CD4-positive, CD25-positive, alpha-beta regulatory T cell (primary cell): ENCODE measurements around the gene INPP4A. TPM values are rescaled to one million over a fixed set of nuclear protein-coding genes. Genes with fewer than 3 reads are reported as not detected.
A peak's percentile ranks its signal among the peaks of the same experiment; 100 is the strongest.
"Not testable (repeated sequence)": the region's sequence is repeated elsewhere in the genome, so short reads cannot be mapped to it uniquely, and the experiment has no call there.

Source experiments
- ATAC-seq, 2 donors: fragments of 150-1000 bp; cut with Tn5 transposase; one replicate each; pipeline ENCODE4 v1.10.0; 2021; ENCODE audit warnings: low read depth in 2 of 2, moderate number of reproducible peaks in 2 of 2, moderate library complexity in 1 of 2
- DNase-seq, 3 donors: peaks; one replicate each; pipeline versions ENCODE4 v3.0.0 to v3.0.0-alpha.2; 2012 to 2022; ENCODE audit warnings: mixed read lengths in 1 of 3
- H3K27ac ChIP-seq: one replicate; pipeline ENCODE4 v1.7.0; 2013; ENCODE audit warnings: mild to moderate bottlenecking, low read length; ENCODE audit not compliant: insufficient read depth, poor library complexity, severe bottlenecking
- H3K27me3 ChIP-seq: one replicate; pipeline ENCODE4 v1.7.0; 2013; ENCODE audit warnings: low read length; ENCODE audit not compliant: control insufficient read depth, insufficient read depth
- H3K36me3 ChIP-seq: one replicate; pipeline ENCODE4 v1.7.0; 2013; ENCODE audit warnings: mild to moderate bottlenecking, low read length, moderate library complexity; ENCODE audit not compliant: control insufficient read depth, insufficient read depth
- H3K4me1 ChIP-seq: 2 replicates; pipeline ENCODE4 v1.7.0; 2013; ENCODE audit warnings: mild to moderate bottlenecking, low read length; ENCODE audit not compliant: insufficient read depth, control insufficient read depth, poor library complexity, severe bottlenecking
- H3K4me3 ChIP-seq: one replicate; pipeline ENCODE4 v1.7.0; 2013; ENCODE audit warnings: low read depth, mild to moderate bottlenecking, low read length, moderate library complexity
- H3K9me3 ChIP-seq, 2 experiments: 1 replicate in 1 of 2; 2 replicates in 1 of 2; pipeline ENCODE4 v1.7.0; 2013; ENCODE audit warnings: low read length in 2 of 2, mild to moderate bottlenecking in 1 of 2, moderate library complexity in 1 of 2; ENCODE audit not compliant: control insufficient read depth in 2 of 2
- H3K27ac Mint-ChIP-seq, 3 donors: one replicate each; pipeline ENCODE4 v1.8.0; 2020 to 2022; ENCODE audit warnings: mild to moderate bottlenecking in 3 of 3, mixed read lengths in 3 of 3, moderate library complexity in 2 of 3
- H3K27me3 Mint-ChIP-seq: one replicate; pipeline ENCODE4 v1.8.0; 2022; ENCODE audit warnings: mild to moderate bottlenecking, mixed read lengths
- H3K36me3 Mint-ChIP-seq: one replicate; pipeline ENCODE4 v1.8.0; 2020; ENCODE audit warnings: mixed read lengths
- H3K4me1 Mint-ChIP-seq, 4 donors: one replicate each; pipeline ENCODE4 v1.8.0; 2020 to 2022; ENCODE audit warnings: mixed read lengths in 4 of 4, mild to moderate bottlenecking in 1 of 4
- H3K4me3 Mint-ChIP-seq, 4 donors: one replicate each; pipeline ENCODE4 v1.8.0; 2020 to 2022; ENCODE audit warnings: mild to moderate bottlenecking in 4 of 4, mixed read lengths in 4 of 4, moderate library complexity in 3 of 4
- H3K9me3 Mint-ChIP-seq, 7 donors: one replicate each; pipeline ENCODE4 v1.8.0; 2020 to 2022; ENCODE audit warnings: mixed read lengths in 7 of 7, mild to moderate bottlenecking in 3 of 7, moderate library complexity in 2 of 7
- polyA plus RNA-seq, 4 donors: library from polyadenylated mRNA; unstranded; fragments of 300-500 nt; fragmentation: Illumina TruSeq; gene quantifications; one replicate each; pipeline ENCODE4 v1.2.3, GENCODE V29; 2021
- total RNA-seq: library from RNA; stranded (reverse); gene quantifications from one replicate; pipeline ENCODE4 v1.2.3, GENCODE V29; 2022

Gene INPP4A
- total and polyA plus RNA-seq, 5 donors from 2014 or later: 27.9 to 106 (median 31.5) TPM

GRCh38 chr2:98594665-98595064 lies 150.0 kb downstream of the INPP4A start:
- not testable (repeated sequence) for H3K4me3 ChIP-seq, DNase-seq, H3K4me1 ChIP-seq, H3K27ac ChIP-seq, H3K27ac Mint-ChIP-seq, H3K9me3 ChIP-seq, H3K27me3 Mint-ChIP-seq, H3K9me3 Mint-ChIP-seq, H3K4me3 Mint-ChIP-seq, ATAC-seq, H3K27me3 ChIP-seq
- peaks cover 54% of the 10 kb centered on the region for H3K36me3 ChIP-seq
- peaks cover 12 to 24% (median 18%) of the 10 kb centered on the region in 4 donors for H3K4me1 Mint-ChIP-seq
- H3K36me3 Mint-ChIP-seq: peaks cover 41% of the 10 kb centered on the region

GRCh38 chr2:98598781-98599428 lies 154.2 kb downstream of the INPP4A start:
- peaks cover 11 to 23% (median 13%) of the 10 kb centered on the region in 4 donors for H3K4me1 Mint-ChIP-seq
- no peaks in the 10 kb centered on the region for H3K27me3 Mint-ChIP-seq
- H3K9me3 Mint-ChIP-seq: peaks cover 0 to 2% (median 0%) of the 10 kb centered on the region in 7 donors
- Histone ChIP-seq H3K4me3 (no peak overlapping the region), H3K36me3 (peaks cover 55% of the 10 kb centered on the region), H3K9me3 (peaks cover 0 to 3% of the 10 kb centered on the region in 2 experiments), H3K27ac (peak overlapping the region; percentile 50), H3K27me3 (no peaks in the 10 kb centered on the region), H3K4me1 (no peaks in the 10 kb centered on the region)
- peak overlapping the region in 1 of 3 donors; percentile 4 for H3K27ac Mint-ChIP-seq
- ATAC-seq (no peak), DNase-seq (no peak)
- no peak overlapping the region for H3K4me3 Mint-ChIP-seq
- H3K36me3 Mint-ChIP-seq: peaks cover 17% of the 10 kb centered on the region

- no peak for ATAC-seq
- no peak overlapping the region for H3K4me3 Mint-ChIP-seq
- peaks cover 55% of the 10 kb centered on the region for H3K36me3 ChIP-seq
- no peaks in the 10 kb centered on the region for H3K27me3 Mint-ChIP-seq
- peaks cover 6% of the 10 kb centered on the region for H3K4me1 ChIP-seq
- H3K27me3 ChIP-seq: no peaks in the 10 kb centered on the region
- H3K9me3 ChIP-seq: no peaks in the 10 kb centered on the region
- no peak overlapping the region for H3K4me3 ChIP-seq
- H3K9me3 Mint-ChIP-seq: no peaks in the 10 kb centered on the region
- H3K36me3 Mint-ChIP-seq: peaks cover 19% of the 10 kb centered on the region
- DNase-seq: peak in 1 of 3 donors; percentile 43
- H3K27ac ChIP-seq: no peak overlapping the region
- H3K27ac Mint-ChIP-seq: peak overlapping the region in 1 of 3 donors; percentile 56
- peaks cover 17 to 38% (median 32%) of the 10 kb centered on the region in 4 donors for H3K4me1 Mint-ChIP-seq
Measured at GRCh38 chr2:98601532-98602132, 157.0 kb downstream of the INPP4A start.

GRCh38 chr2:98604547-98604946 lies 159.9 kb downstream of the INPP4A start:
- peaks cover 28% of the 10 kb centered on the region for H3K4me1 ChIP-seq
- Mint-ChIP-seq H3K4me3 (peak overlapping the region in 3 of 4 donors; percentile 34 to 94 (median 35)), H3K27me3 (no peaks in the 10 kb centered on the region), H3K27ac (peak overlapping the region; percentile 76 to 97 (median 82)), H3K4me1 (peaks cover 25 to 48% (median 36%) of the 10 kb centered on the region in 4 donors), H3K9me3 (no peaks in the 10 kb centered on the region), H3K36me3 (peaks cover 17% of the 10 kb centered on the region)
- ATAC-seq: no peak
- peaks cover 34% of the 10 kb centered on the region for H3K36me3 ChIP-seq
- no peaks in the 10 kb centered on the region for H3K27me3 ChIP-seq
- no peaks in the 10 kb centered on the region for H3K9me3 ChIP-seq
- DNase-seq: no peak
- no peak overlapping the region for H3K27ac ChIP-seq
- no peak overlapping the region for H3K4me3 ChIP-seq

GRCh38 chr2:98605076-98605475 lies 160.4 kb downstream of the INPP4A start:
- Mint-ChIP-seq H3K4me1 (peaks cover 25 to 53% (median 42%) of the 10 kb centered on the region in 4 donors), H3K27ac (peak overlapping the region; percentile 76 to 97 (median 82)), H3K4me3 (peak overlapping the region in 3 of 4 donors; percentile 34 to 94 (median 70)), H3K9me3 (no peaks in the 10 kb centered on the region), H3K27me3 (no peaks in the 10 kb centered on the region), H3K36me3 (peaks cover 14% of the 10 kb centered on the region)
- ATAC-seq (no peak), DNase-seq (no peak)
- peaks cover 34% of the 10 kb centered on the region for H3K4me1 ChIP-seq
- H3K27me3 ChIP-seq: no peaks in the 10 kb centered on the region
- no peak overlapping the region for H3K27ac ChIP-seq
- no peak overlapping the region for H3K4me3 ChIP-seq
- H3K9me3 ChIP-seq: no peaks in the 10 kb centered on the region
- H3K36me3 ChIP-seq: peaks cover 29% of the 10 kb centered on the region

GRCh38 chr2:98606431-98606830 lies 161.8 kb downstream of the INPP4A start:
- H3K4me3 ChIP-seq: peak overlapping the region; percentile 91
- Mint-ChIP-seq H3K4me3 (peak overlapping the region; percentile 40 to 94 (median 92)), H3K9me3 (no peaks in the 10 kb centered on the region), H3K4me1 (peaks cover 32 to 66% (median 54%) of the 10 kb centered on the region in 4 donors), H3K27ac (peak overlapping the region; percentile 92 to 98 (median 97)), H3K27me3 (no peaks in the 10 kb centered on the region), H3K36me3 (peaks cover 17% of the 10 kb centered on the region)
- H3K36me3 ChIP-seq: peaks cover 20% of the 10 kb centered on the region
- H3K9me3 ChIP-seq: no peaks in the 10 kb centered on the region
- peaks cover 47% of the 10 kb centered on the region for H3K4me1 ChIP-seq
- no peaks in the 10 kb centered on the region for H3K27me3 ChIP-seq
- ATAC-seq (no peak), DNase-seq (no peak)
- peak overlapping the region; percentile 89 for H3K27ac ChIP-seq

- Histone ChIP-seq H3K4me3 (peak overlapping the region; percentile 91), H3K27ac (peak overlapping the region; percentile 89)
- peak overlapping the region; percentile 91 to 96 (median 94) for H3K4me3 Mint-ChIP-seq
Measured at GRCh38 chr2:98607104-98607503, 162.4 kb downstream of the INPP4A start.

More at GRCh38 chr2:98607104-98607503, 162.4 kb downstream of the INPP4A start:
- Histone ChIP-seq H3K9me3 (no peaks in the 10 kb centered on the region), H3K4me1 (peaks cover 51% of the 10 kb centered on the region), H3K27me3 (no peaks in the 10 kb centered on the region), H3K36me3 (peaks cover 15% of the 10 kb centered on the region)
- DNase-seq: no peak
- H3K27me3 Mint-ChIP-seq: no peaks in the 10 kb centered on the region
- H3K36me3 Mint-ChIP-seq: peaks cover 18% of the 10 kb centered on the region
- H3K9me3 Mint-ChIP-seq: no peaks in the 10 kb centered on the region
- ATAC-seq: no peak
- peak overlapping the region; percentile 92 to 98 (median 97) for H3K27ac Mint-ChIP-seq
- peaks cover 32 to 71% (median 57%) of the 10 kb centered on the region in 4 donors for H3K4me1 Mint-ChIP-seq
